Stimulated activated naive CD8-positive, alpha-beta T cell treated with anti-CD3 and anti-CD28 coated beads, Interleukin-15, amount 100 ng/mL, for 72 hours (primary cell): ENCODE data around the gene PHACTR1.

Source experiments
- ATAC-seq: fragments of 150-1000 bp; cut with Tn5 transposase; 2 replicates; pipeline ENCODE4 v1.10.0; 2021; ENCODE audit warnings: mild to moderate bottlenecking, moderate library complexity
- DNase-seq, 2 donors: peaks; one replicate each; pipeline ENCODE4 v3.0.0; 2021 to 2022
- H3K27ac Mint-ChIP-seq, 2 donors: one replicate each; pipeline ENCODE4 v1.8.0; 2022; ENCODE audit warnings: mild to moderate bottlenecking in 2 of 2, mixed read lengths in 2 of 2, moderate library complexity in 2 of 2
- H3K27me3 Mint-ChIP-seq: one replicate; pipeline ENCODE4 v1.8.0; 2022; ENCODE audit warnings: mixed read lengths
- H3K4me1 Mint-ChIP-seq: one replicate; pipeline ENCODE4 v1.8.0; 2022; ENCODE audit warnings: mild to moderate bottlenecking, mixed read lengths
- H3K4me3 Mint-ChIP-seq, 2 donors: one replicate each; pipeline ENCODE4 v1.8.0; 2022; ENCODE audit warnings: mild to moderate bottlenecking in 2 of 2, mixed read lengths in 2 of 2, moderate library complexity in 1 of 2
- H3K9me3 Mint-ChIP-seq, 2 donors: one replicate each; pipeline ENCODE4 v1.8.0; 2022; ENCODE audit warnings: mixed read lengths in 2 of 2

Gene PHACTR1

GRCh38 chr6:13261464-13261994 lies 545.0 kb downstream of the PHACTR1 start:
- Mint-ChIP-seq H3K27me3 (no peaks in the 10 kb centered on the region), H3K27ac (peak overlapping the region in 1 of 2 donors; percentile 5), H3K9me3 (peaks cover 1 to 9% of the 10 kb centered on the region in 2 donors), H3K4me1 (peaks cover 15% of the 10 kb centered on the region), H3K4me3 (no peak overlapping the region)
- DNase-seq: no peak
- ATAC-seq: no peak

- H3K4me3 Mint-ChIP-seq: no peak overlapping the region
- peaks cover 15% of the 10 kb centered on the region for H3K4me1 Mint-ChIP-seq
- ATAC-seq (no peak), DNase-seq (no peak)
- H3K9me3 Mint-ChIP-seq: peaks cover 0 to 13% of the 10 kb centered on the region in 2 donors
- no peak overlapping the region for H3K27ac Mint-ChIP-seq
- H3K27me3 Mint-ChIP-seq: no peaks in the 10 kb centered on the region
These were observed 546.0 kb downstream of the PHACTR1 start for GRCh38 chr6:13262302-13263230.

DNA sequence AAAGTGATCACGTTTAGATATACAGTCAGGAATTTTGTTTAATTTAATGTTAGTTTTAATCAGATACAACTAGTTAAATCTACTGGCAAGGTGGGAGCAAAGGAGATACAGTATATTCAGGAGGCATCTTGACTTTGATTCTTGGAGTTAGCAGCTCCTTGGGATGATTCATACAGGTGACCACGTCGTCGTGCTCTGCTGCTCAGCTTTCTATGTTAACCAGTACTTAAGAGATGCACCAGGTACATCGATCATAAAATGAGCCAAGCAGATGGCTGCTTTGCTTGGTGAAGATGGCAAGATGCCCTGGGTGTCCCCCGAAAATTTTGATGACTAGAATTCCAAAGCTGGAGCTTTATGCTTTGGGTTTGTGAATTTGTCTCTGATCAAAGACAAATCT lies 547.1 kb downstream of the PHACTR1 start:
- peaks cover 0 to 13% of the 10 kb centered on the region in 2 donors for H3K9me3 Mint-ChIP-seq
- no peak overlapping the region for H3K27ac Mint-ChIP-seq
- no peak for ATAC-seq
- DNase-seq: no peak
- no peaks in the 10 kb centered on the region for H3K27me3 Mint-ChIP-seq
- H3K4me1 Mint-ChIP-seq: peaks cover 15% of the 10 kb centered on the region
- no peak overlapping the region for H3K4me3 Mint-ChIP-seq

DNA sequence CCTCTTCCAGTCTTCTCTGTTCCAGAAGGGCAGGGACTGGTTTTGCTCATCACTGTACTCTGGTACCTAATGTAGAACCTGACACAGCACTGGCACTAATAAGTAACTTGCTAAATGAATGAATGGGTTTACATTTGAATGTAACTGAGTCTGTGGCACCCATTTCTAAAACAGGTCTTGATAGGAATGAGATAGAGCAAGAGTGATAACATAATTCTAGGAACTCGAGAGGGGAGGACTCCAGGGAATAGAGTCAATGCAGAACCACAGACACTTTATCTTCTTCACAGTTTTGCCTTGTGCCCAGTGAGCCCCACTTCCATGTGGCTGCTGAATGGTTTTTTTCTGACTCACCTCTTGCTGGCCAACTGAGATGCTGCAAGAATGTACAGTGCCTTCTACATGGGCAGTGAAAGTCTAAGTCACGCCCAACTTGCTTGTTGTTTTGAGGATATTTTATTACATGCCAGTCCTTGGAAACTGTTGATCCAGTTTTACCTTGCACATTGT lies 550.6 kb downstream of the PHACTR1 start:
- Mint-ChIP-seq H3K4me3 (no peak overlapping the region), H3K9me3 (peaks cover 0 to 13% of the 10 kb centered on the region in 2 donors), H3K4me1 (peaks cover 3% of the 10 kb centered on the region), H3K27me3 (peaks cover 4% of the 10 kb centered on the region), H3K27ac (no peak overlapping the region)
- no peak for ATAC-seq
- no peak for DNase-seq

- no peak for ATAC-seq
- Mint-ChIP-seq H3K4me3 (no peak overlapping the region), H3K9me3 (peaks cover 0 to 13% of the 10 kb centered on the region in 2 donors), H3K4me1 (peaks cover 20% of the 10 kb centered on the region), H3K27ac (no peak overlapping the region), H3K27me3 (peaks cover 7% of the 10 kb centered on the region)
- DNase-seq: no peak
These were observed 552.4 kb downstream of the PHACTR1 start for GRCh38 chr6:13268913-13269518.

DNA sequence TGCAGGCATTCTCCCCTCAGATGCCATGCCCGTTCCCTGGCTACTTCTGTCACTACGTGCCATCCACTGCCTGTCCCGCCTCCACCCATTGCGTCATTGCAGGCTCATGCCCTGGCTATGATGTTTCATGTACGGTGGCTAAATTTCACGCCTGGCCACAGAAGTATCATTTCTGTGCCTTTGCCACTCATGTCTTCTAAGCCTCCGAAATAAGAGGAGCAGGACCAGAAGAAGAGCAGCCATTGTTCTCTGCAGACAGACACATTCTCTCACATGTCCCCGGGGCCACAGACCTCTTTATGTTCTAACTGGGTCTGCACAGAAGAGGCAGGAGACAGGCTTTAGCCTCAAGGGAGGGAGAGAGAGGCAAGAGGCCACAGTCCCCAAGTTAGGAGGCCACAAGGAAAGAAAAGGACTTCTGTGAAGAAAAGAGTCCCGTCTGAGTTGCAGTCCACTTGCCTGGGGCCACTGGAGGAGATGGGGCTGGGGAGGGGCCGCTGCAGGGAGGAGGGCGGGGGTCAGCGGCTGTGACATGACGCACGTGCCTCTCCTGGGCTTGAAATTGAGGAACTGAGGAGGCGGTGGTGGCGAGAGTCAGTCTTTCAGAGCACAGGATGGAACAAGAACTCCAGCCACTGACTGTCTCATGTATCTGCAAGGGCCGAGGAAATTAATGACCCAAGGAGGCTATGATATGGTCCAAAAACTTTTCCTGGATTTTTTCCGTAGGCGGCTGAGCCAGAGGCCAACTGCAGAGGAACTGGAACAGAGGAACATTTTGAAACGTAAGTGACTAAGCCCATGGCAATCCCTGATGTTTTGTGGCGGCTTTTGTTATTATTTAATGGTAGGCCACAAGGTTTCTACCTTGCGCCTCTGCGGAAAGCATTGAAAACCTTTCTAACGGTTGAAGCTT lies 555.8 kb downstream of the PHACTR1 start:
- H3K27ac Mint-ChIP-seq: no peak overlapping the region
- H3K4me1 Mint-ChIP-seq: peaks cover 35% of the 10 kb centered on the region
- H3K4me3 Mint-ChIP-seq: no peak overlapping the region
- ATAC-seq: no peak
- no peaks in the 10 kb centered on the region for H3K9me3 Mint-ChIP-seq
- peaks cover 7% of the 10 kb centered on the region for H3K27me3 Mint-ChIP-seq
- no peak for DNase-seq

DNA sequence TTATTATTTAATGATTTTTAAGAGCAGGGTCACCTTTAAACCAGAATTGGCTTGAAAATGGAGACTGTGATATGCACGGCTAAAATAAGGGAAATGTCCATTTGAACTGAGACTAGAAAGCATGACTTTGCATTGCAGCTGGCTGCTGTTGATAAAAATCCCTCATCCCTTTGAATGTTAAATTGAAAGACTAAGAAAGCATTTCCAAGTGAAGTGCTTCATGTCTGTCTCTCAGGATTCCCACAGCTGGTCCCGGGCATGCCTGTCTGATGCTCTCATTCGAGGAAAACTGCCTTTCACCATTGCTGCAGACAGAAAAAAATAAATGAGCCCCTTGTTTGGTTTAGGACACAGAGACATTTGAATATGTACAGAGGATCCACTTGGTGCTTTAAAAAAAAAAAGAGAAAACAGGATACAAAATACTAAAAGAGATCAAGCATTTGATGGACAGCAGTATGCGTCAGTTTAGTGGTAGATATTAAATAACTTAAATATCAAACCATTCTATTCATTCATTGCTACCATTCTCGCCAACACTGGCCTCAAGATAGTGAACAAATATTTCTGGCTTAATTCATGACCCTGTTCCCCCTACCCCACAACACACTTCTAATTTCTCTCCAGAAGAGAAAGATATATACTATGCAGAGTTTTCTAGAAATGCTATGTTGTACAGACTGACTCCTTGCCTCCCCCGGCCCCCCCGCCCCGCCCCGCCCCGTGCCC lies 556.8 kb downstream of the PHACTR1 start:
- Mint-ChIP-seq H3K9me3 (no peaks in the 10 kb centered on the region), H3K4me3 (peak overlapping the region in 1 of 2 donors; percentile 69), H3K27ac (no peak overlapping the region), H3K27me3 (peaks cover 7% of the 10 kb centered on the region), H3K4me1 (peaks cover 45% of the 10 kb centered on the region)
- DNase-seq: no peak
- ATAC-seq: no peak

DNA sequence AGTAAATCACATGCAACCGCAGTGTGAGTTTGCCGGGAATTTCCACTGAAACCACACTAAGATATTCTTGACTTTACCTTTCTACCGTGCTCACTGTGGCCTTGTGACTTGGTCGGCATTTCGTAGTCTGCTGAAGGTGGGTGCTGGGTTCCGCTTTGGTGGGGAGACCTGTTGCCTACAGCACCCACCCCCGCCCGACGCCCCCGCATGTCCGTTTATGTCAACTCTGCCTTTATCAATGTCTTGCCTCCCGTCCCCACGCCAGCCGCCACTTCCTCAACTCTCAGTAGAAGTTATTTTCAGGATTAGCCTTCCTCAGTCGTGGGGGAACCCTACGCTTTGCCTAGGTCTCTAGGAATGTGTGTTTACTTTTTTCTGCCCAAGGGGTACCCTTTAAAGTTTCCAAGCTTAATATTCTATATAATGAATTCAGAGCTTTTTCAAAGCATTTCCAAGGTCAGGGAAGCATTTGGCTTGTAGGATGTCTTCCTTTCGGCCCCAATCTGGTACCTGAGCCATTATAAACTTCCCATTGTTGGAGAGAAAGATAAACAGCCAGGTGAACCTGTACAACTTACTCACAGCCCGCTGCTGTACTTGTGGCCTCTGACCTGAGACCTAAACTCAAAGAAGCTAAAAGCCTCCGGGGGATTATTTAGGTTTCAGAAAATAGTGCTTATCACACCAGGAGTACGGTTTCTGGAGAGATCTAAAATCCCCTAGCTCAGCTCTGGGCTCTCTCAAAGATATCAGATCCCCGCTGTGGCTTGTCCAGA lies 557.6 kb downstream of the PHACTR1 start:
- H3K4me3 Mint-ChIP-seq: peak overlapping the region; percentile 66 to 69
- H3K27ac Mint-ChIP-seq: peak overlapping the region in 1 of 2 donors; percentile 76
- peaks cover 7% of the 10 kb centered on the region for H3K27me3 Mint-ChIP-seq
- peak; percentile 95 for ATAC-seq
- peak; percentile 34 to 67 for DNase-seq
- H3K9me3 Mint-ChIP-seq: no peaks in the 10 kb centered on the region
- peaks cover 45% of the 10 kb centered on the region for H3K4me1 Mint-ChIP-seq

- Mint-ChIP-seq H3K27ac (no peak overlapping the region), H3K4me3 (no peak overlapping the region), H3K4me1 (peaks cover 46% of the 10 kb centered on the region), H3K27me3 (peaks cover 7% of the 10 kb centered on the region), H3K9me3 (no peaks in the 10 kb centered on the region)
- no peak for ATAC-seq
- DNase-seq: no peak
These were observed 558.3 kb downstream of the PHACTR1 start for GRCh38 chr6:13274707-13275434.

- no peak overlapping the region for H3K4me3 Mint-ChIP-seq
- DNase-seq (no peak), ATAC-seq (no peak)
- peaks cover 52% of the 10 kb centered on the region for H3K4me1 Mint-ChIP-seq
- H3K27me3 Mint-ChIP-seq: peaks cover 7% of the 10 kb centered on the region
- no peaks in the 10 kb centered on the region for H3K9me3 Mint-ChIP-seq
- no peak overlapping the region for H3K27ac Mint-ChIP-seq
These were observed 558.9 kb downstream of the PHACTR1 start for GRCh38 chr6:13275435-13275989.

GRCh38 chr6:13277231-13277630 lies 560.7 kb downstream of the PHACTR1 start:
- H3K4me3 Mint-ChIP-seq: no peak overlapping the region
- H3K27ac Mint-ChIP-seq: no peak overlapping the region
- DNase-seq (no peak), ATAC-seq (no peak)
- peaks cover 3% of the 10 kb centered on the region for H3K27me3 Mint-ChIP-seq
- H3K4me1 Mint-ChIP-seq: peaks cover 49% of the 10 kb centered on the region
- no peaks in the 10 kb centered on the region for H3K9me3 Mint-ChIP-seq

- no peak overlapping the region for H3K27ac Mint-ChIP-seq
- ATAC-seq: peak; percentile 35
- no peaks in the 10 kb centered on the region for H3K9me3 Mint-ChIP-seq
These were observed 561.6 kb downstream of the PHACTR1 start for GRCh38 chr6:13278164-13278563.

GRCh38 chr6:13278991-13279390 lies 562.4 kb downstream of the PHACTR1 start:
- Mint-ChIP-seq H3K9me3 (no peaks in the 10 kb centered on the region), H3K27me3 (no peaks in the 10 kb centered on the region), H3K4me1 (peaks cover 33% of the 10 kb centered on the region), H3K27ac (no peak overlapping the region), H3K4me3 (no peak overlapping the region)
- no peak for DNase-seq
- no peak for ATAC-seq

More at GRCh38 chr6:13278164-13278563, 561.6 kb downstream of the PHACTR1 start:
- no peak overlapping the region for H3K4me3 Mint-ChIP-seq
- DNase-seq: peak; percentile 15 to 19
- no peaks in the 10 kb centered on the region for H3K27me3 Mint-ChIP-seq
- peaks cover 41% of the 10 kb centered on the region for H3K4me1 Mint-ChIP-seq
